Karpas-422 (cell line): ENCODE measurements around the gene SSR2. TPM values are rescaled to one million over a fixed set of nuclear protein-coding genes. Genes with fewer than 3 reads are reported as not detected.
A peak's percentile ranks its signal among the peaks of the same experiment; 100 is the strongest.

Source experiments
- DNase-seq: peaks from one replicate; pipeline ENCODE4 v3.0.0-alpha.2; 2015
- H2AFZ ChIP-seq: fragments of 200-600 bp; sonication (generic); 2 replicates; pipeline ENCODE4 v1.6.1; 2014; ENCODE audit warnings: antibody characterized with exemption, low read length, mixed read lengths
- H3K27ac ChIP-seq: fragments of 200-600 bp; sonication (generic); 2 replicates; pipeline ENCODE4 v1.5.1; 2014; ENCODE audit warnings: mild to moderate bottlenecking, low read length, moderate library complexity
- H3K27me3 ChIP-seq: fragments of 200-600 bp; sonication (generic); 2 replicates; pipeline ENCODE4 v1.6.1; 2014; ENCODE audit warnings: low read length, mixed read lengths
- H3K36me3 ChIP-seq: fragments of 200-600 bp; sonication (generic); 2 replicates; pipeline ENCODE4 v1.6.1; 2014; ENCODE audit warnings: low read length, mixed read lengths; ENCODE audit not compliant: insufficient read depth
- H3K4me1 ChIP-seq: fragments of 200-600 bp; sonication (generic); 2 replicates; pipeline ENCODE4 v1.6.1; 2014; ENCODE audit warnings: mild to moderate bottlenecking, low read length, mixed read lengths
- H3K4me2 ChIP-seq: fragments of 200-600 bp; sonication (generic); 2 replicates; pipeline ENCODE4 v1.6.1; 2014; ENCODE audit warnings: low read length, low read depth, mild to moderate bottlenecking; ENCODE audit not compliant: poor library complexity, severe bottlenecking
- H3K4me3 ChIP-seq: fragments of 200-600 bp; sonication (generic); 2 replicates; pipeline ENCODE4 v1.5.1; 2014; ENCODE audit warnings: mild to moderate bottlenecking, antibody characterized with exemption, low read length, mixed read lengths
- H3K79me2 ChIP-seq: fragments of 200-600 bp; sonication (generic); 2 replicates; pipeline ENCODE4 v1.6.1; 2014; ENCODE audit warnings: mild to moderate bottlenecking, low read length, mixed read lengths
- H3K9ac ChIP-seq: fragments of 200-600 bp; sonication (generic); 2 replicates; pipeline ENCODE4 v1.6.0; 2014; ENCODE audit warnings: low read length
- H3K9me2 ChIP-seq: fragments of 200-600 bp; sonication (generic), shearing (Covaris generic); replicated peaks from 2 replicates; pipeline ENCODE4 v1.6.0; 2014; ENCODE audit warnings: mild to moderate bottlenecking, low read length, moderate library complexity; ENCODE audit not compliant: insufficient read depth
- H3K9me3 ChIP-seq: fragments of 300-700, 200-600 bp; sonication (generic); 2 replicates; pipeline ENCODE4 v1.6.1; 2014; ENCODE audit warnings: low read length, mixed read lengths
- H4K20me1 ChIP-seq: fragments of 200-600 bp; sonication (generic); 2 replicates; pipeline ENCODE4 v1.6.1; 2014; ENCODE audit warnings: mild to moderate bottlenecking, antibody characterized with exemption, low read length, low read depth; ENCODE audit not compliant: insufficient read depth
- total RNA-seq: library from RNA; depleted of rRNA; stranded (reverse); fragments of >200 nt; shearing (Covaris generic); gene quantifications from 2 replicates; pipeline ENCODE4 v1.2.3, GENCODE V29; 2014; ENCODE audit warnings: low replicate concordance

Gene SSR2
- total RNA-seq, 1 experiment from 2014 or later, result 205 TPM

DNA sequence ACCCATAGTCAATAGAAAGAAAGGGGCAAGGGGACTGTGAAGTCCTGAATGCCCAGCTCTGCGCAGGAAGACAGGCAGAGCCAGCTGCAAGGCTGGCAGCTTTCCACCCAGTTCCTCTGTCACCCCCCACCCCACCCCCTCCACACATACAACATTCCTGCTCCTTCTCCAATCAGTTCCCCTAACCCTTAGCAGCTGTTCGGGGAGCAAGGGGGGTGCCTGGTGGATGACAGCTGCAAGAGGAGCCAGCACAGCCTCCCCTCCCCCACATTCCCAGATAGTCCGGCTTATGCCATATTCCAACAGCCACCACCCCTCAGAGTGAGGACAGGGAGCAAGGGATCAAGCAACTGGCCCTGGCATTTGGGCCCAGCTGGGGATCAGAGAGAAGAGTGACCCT lies 52.1 kb downstream of the SSR2 start:
- Histone ChIP-seq H2AFZ (no peak overlapping the region), H3K4me3 (no peak overlapping the region), H4K20me1 (peaks cover 51% of the 10 kb centered on the region), H3K4me1 (peaks cover 48% of the 10 kb centered on the region), H3K9me2 (no peaks in the 10 kb centered on the region), H3K9me3 (no peaks in the 10 kb centered on the region), H3K36me3 (peaks cover 39% of the 10 kb centered on the region; the same call in 1 of the 2 replicates), H3K27ac (no peak overlapping the region), H3K79me2 (peaks cover 72% of the 10 kb centered on the region), H3K4me2 (no peak overlapping the region), H3K9ac (no peak overlapping the region), H3K27me3 (no peaks in the 10 kb centered on the region)
- no peak for DNase-seq

DNA sequence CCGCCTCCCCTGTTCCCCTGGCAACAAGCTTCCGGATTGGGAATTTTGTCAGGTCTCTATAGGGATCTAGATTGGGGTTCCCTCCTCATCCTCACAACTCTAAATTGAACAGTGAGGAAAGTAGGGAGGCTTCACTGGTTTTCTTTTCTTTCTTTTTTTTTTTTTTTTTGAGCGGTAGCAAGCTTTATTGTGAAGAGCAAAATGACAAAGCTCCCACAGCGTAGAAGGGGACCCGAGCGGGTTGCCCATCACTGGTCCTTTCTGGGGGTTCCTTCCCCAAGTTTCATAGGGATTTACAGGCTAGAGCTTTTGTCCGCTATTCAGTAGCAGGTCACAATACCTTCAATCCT lies 52.7 kb downstream of the SSR2 start:
- Histone ChIP-seq H3K4me3 (no peak overlapping the region), H3K36me3 (peaks cover 39% of the 10 kb centered on the region; the same call in 1 of the 2 replicates), H2AFZ (no peak overlapping the region), H3K9me3 (no peaks in the 10 kb centered on the region), H3K79me2 (peaks cover 66% of the 10 kb centered on the region), H3K4me2 (no peak overlapping the region), H4K20me1 (peaks cover 48% of the 10 kb centered on the region), H3K4me1 (peaks cover 44% of the 10 kb centered on the region), H3K27me3 (no peaks in the 10 kb centered on the region), H3K9me2 (no peaks in the 10 kb centered on the region), H3K9ac (no peak overlapping the region), H3K27ac (no peak overlapping the region)
- no peak for DNase-seq

DNA sequence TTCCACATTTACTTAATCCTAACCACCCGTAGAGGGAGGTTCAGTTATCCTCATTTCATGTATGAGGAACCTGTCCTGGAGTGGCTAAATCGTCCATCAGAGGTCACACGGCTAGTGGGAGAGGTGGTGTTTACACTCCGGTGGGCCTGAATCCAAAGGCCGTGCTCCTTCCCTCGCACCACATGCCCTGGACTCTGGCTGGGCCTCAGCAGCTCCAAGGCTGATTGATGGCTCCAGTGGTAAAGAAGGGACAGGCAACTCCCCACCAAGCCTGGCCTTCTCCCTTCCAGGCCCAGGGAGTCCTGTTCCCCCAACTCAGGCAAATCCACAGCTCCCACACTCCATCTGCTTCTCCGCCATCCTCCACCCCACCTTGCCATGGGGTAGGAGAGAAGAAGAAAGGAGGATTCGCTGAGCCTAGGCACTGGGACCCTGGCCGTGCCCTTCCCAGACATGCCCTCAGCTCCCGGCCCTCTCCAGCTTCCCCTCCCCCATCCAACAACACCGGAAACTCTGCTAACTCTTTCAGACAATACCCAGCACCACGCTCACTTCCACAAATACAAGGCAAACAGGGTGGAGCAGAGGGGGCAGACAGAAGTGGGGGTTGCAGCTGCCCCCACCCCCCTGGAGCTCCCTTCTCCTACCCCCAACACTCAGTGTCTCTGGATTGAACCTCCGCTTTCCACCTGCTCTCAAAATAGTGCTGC lies 53.3 kb downstream of the SSR2 start:
- peaks cover 44% of the 10 kb centered on the region for H3K4me1 ChIP-seq

DNA sequence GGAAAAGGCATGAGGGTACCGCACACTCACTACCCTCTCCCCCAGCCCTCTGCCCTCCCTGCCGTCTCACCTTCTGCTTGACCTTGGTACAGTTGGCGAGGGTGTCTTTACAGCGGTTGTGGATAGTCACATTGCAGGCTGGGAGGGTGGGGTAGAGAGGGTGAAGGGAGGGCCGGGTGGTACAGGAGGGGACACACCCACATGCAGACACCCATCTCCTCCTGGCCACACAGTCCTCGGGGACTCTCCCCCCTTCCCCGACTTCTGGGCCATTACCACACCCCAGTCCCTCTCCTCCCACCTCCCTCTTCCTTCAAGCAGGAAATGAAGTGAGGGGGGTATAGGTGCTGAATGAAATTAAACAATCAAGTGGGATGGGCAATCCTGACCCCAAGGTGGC lies 54.0 kb downstream of the SSR2 start:
- no peaks in the 10 kb centered on the region for H3K9me3 ChIP-seq
- no peak overlapping the region for H3K27ac ChIP-seq
- no peak overlapping the region for H3K4me3 ChIP-seq
- no peaks in the 10 kb centered on the region for H3K9me2 ChIP-seq
- H3K4me2 ChIP-seq, result no peak overlapping the region
- no peak overlapping the region for H3K9ac ChIP-seq
- peaks cover 44% of the 10 kb centered on the region for H3K4me1 ChIP-seq
- peaks cover 36% of the 10 kb centered on the region; the same call in 1 of the 2 replicates for H4K20me1 ChIP-seq
- peaks cover 39% of the 10 kb centered on the region; the same call in 1 of the 2 replicates for H3K36me3 ChIP-seq
- no peak for DNase-seq
- no peak overlapping the region for H2AFZ ChIP-seq
- no peaks in the 10 kb centered on the region for H3K27me3 ChIP-seq
- peaks cover 53% of the 10 kb centered on the region for H3K79me2 ChIP-seq

More for the DNA sequence above, 53.3 kb downstream of the SSR2 start:
- no peak overlapping the region for H3K4me2 ChIP-seq
- no peaks in the 10 kb centered on the region for H3K9me3 ChIP-seq
- no peaks in the 10 kb centered on the region for H3K9me2 ChIP-seq
- H3K27ac ChIP-seq, result no peak overlapping the region
- no peak overlapping the region for H3K4me3 ChIP-seq
- no peak overlapping the region for H3K9ac ChIP-seq
- DNase-seq, result no peak
- peaks cover 60% of the 10 kb centered on the region for H3K79me2 ChIP-seq
- H4K20me1 ChIP-seq, result peaks cover 43% of the 10 kb centered on the region; the same call in 1 of the 2 replicates
- no peaks in the 10 kb centered on the region for H3K27me3 ChIP-seq
- H2AFZ ChIP-seq, result no peak overlapping the region
- H3K36me3 ChIP-seq, result peaks cover 39% of the 10 kb centered on the region; the same call in 1 of the 2 replicates

DNA sequence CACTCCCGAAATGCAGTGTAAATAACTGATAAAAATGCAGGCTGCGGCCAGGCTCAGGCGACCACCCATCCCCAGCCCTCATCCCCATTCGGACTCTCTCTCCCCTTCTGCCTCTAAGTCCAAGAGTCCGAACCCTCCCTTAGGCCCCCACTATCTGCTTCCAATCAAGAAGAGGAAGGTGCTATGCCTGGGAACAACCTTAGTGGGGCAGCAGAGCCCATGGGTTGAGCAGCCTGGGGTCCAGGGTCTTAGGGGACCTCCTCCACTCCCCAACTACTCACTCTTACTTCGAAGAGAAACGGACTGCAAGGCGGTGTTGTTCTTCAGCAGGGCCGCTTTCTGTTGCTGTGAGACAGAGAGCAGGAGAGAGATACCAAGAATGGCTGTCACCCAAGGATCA lies 54.6 kb downstream of the SSR2 start:
- H4K20me1 ChIP-seq, result peaks cover 36% of the 10 kb centered on the region; the same call in 1 of the 2 replicates
- no peak overlapping the region for H3K4me2 ChIP-seq
- DNase-seq, result no peak
- H3K4me1 ChIP-seq, result peaks cover 45% of the 10 kb centered on the region
- H3K79me2 ChIP-seq, result peaks cover 48% of the 10 kb centered on the region
- H3K9ac ChIP-seq, result no peak overlapping the region
- H3K27ac ChIP-seq, result no peak overlapping the region
- no peak overlapping the region for H2AFZ ChIP-seq
- H3K4me3 ChIP-seq, result no peak overlapping the region
- no peaks in the 10 kb centered on the region for H3K9me3 ChIP-seq
- H3K27me3 ChIP-seq, result no peaks in the 10 kb centered on the region
- H3K36me3 ChIP-seq, result peaks cover 42% of the 10 kb centered on the region; the same call in 1 of the 2 replicates
- H3K9me2 ChIP-seq, result no peaks in the 10 kb centered on the region

DNA sequence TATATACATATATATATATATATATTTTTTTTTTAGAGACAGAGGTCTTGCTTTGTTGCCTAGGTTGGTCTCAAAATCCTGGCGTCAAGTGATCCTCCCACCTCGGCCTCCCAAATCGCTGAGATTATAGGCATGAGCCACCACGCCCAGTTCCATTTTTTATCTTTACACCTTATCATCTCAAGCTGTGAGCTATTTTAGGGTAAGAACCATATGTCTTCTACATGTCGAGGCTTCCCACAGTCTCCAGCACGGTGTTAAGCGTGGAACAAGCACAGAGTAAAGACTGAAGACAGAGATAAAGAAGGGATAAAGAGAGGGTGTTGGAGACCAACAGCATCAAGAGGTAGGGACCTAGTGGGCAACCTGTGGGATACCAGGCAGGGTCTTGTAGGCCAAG lies 56.6 kb downstream of the SSR2 start:
- DNase-seq, result no peak
- no peaks in the 10 kb centered on the region for H3K9me2 ChIP-seq
- H3K4me3 ChIP-seq, result no peak overlapping the region
- H3K27me3 ChIP-seq, result no peaks in the 10 kb centered on the region
- peaks cover 44% of the 10 kb centered on the region for H3K79me2 ChIP-seq
- H3K4me2 ChIP-seq, result no peak overlapping the region
- H4K20me1 ChIP-seq, result peaks cover 27% of the 10 kb centered on the region; the same call in 1 of the 2 replicates
- H3K27ac ChIP-seq, result no peak overlapping the region
- no peak overlapping the region for H3K9ac ChIP-seq
- no peaks in the 10 kb centered on the region for H3K9me3 ChIP-seq
- H2AFZ ChIP-seq, result no peak overlapping the region
- H3K36me3 ChIP-seq, result peaks cover 36% of the 10 kb centered on the region
- peaks cover 52% of the 10 kb centered on the region for H3K4me1 ChIP-seq

DNA sequence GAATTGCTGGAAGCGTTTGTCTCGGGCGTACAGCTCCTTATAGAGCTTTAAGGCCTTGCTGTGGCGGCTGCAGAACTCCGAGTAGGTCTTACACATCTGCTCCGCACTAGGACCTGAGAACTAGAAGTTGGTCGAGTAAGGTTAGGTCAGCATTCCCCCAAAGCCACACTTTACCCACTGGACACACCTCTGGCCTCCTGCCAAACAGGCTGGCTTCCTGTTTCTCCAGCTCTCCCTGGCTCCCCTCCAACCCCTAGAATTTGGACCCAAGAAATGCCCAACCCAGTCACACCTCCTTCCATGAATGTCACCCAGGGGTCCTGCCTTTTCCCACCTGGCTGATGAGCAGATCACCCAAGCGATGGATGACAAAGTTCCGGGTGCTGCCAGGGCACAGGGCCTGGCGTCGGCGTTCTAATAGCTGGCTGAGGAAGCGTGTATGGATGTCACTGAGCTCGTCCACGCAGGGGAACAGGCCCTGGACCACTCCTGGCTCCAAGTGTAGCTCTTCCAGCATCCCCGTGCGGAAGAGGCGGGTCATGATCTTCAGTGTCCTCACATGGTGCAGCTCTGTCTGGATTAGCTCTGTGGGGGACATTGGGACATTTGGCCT lies 58.0 kb downstream of the SSR2 start:
- peaks cover 30% of the 10 kb centered on the region for H3K79me2 ChIP-seq
- H3K4me3 ChIP-seq, result no peak overlapping the region
- H4K20me1 ChIP-seq, result peaks cover 14% of the 10 kb centered on the region; the same call in 1 of the 2 replicates
- DNase-seq, result no peak
- H3K9me2 ChIP-seq, result no peaks in the 10 kb centered on the region
- H3K36me3 ChIP-seq, result peaks cover 35% of the 10 kb centered on the region
- no peak overlapping the region for H3K9ac ChIP-seq
- no peak overlapping the region for H3K27ac ChIP-seq
- no peak overlapping the region for H2AFZ ChIP-seq
- no peaks in the 10 kb centered on the region for H3K9me3 ChIP-seq
- no peaks in the 10 kb centered on the region for H3K27me3 ChIP-seq
- H3K4me2 ChIP-seq, result peak overlapping the region; percentile 44
- peaks cover 54% of the 10 kb centered on the region for H3K4me1 ChIP-seq

DNA sequence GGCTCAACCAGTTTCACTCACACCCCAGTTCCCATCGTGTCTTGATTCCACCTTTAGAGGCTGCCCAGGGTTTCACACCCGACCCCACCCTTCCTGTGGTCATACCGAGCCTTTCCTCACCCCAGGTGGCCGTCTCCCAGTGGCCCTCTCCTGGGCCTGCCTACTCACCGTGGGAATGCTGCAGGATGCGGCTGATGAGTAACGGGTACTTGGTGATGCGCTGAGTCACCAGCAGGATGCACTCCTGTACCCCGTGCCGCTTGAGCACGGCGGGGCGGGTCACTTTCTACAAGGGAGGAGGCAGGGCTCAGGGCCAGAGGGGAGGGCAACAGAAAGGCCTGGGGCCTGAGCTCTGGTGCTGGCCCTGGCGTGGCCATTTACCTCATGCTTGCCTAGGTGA lies 58.8 kb downstream of the SSR2 start:
- Histone ChIP-seq H3K27ac (peak overlapping the region; percentile 96), H3K9me2 (no peaks in the 10 kb centered on the region), H2AFZ (no peak overlapping the region), H3K4me1 (peaks cover 54% of the 10 kb centered on the region), H3K9me3 (no peaks in the 10 kb centered on the region), H3K36me3 (peaks cover 41% of the 10 kb centered on the region), H3K79me2 (peaks cover 30% of the 10 kb centered on the region), H3K4me3 (no peak overlapping the region), H3K27me3 (no peaks in the 10 kb centered on the region), H4K20me1 (peaks cover 10% of the 10 kb centered on the region; the same call in 1 of the 2 replicates), H3K4me2 (peak overlapping the region; percentile 44), H3K9ac (peak overlapping the region; percentile 14)
- peak; percentile 66 for DNase-seq
